NCI-H1930 (cell line): ENCODE results near the gene ZNF385A.

Source experiments
- DNase-seq, 2 experiments: peaks; one replicate each; lab custom pipeline; 2025; lab: John Stamatoyannopoulos, UW

Gene ZNF385A

DNA sequence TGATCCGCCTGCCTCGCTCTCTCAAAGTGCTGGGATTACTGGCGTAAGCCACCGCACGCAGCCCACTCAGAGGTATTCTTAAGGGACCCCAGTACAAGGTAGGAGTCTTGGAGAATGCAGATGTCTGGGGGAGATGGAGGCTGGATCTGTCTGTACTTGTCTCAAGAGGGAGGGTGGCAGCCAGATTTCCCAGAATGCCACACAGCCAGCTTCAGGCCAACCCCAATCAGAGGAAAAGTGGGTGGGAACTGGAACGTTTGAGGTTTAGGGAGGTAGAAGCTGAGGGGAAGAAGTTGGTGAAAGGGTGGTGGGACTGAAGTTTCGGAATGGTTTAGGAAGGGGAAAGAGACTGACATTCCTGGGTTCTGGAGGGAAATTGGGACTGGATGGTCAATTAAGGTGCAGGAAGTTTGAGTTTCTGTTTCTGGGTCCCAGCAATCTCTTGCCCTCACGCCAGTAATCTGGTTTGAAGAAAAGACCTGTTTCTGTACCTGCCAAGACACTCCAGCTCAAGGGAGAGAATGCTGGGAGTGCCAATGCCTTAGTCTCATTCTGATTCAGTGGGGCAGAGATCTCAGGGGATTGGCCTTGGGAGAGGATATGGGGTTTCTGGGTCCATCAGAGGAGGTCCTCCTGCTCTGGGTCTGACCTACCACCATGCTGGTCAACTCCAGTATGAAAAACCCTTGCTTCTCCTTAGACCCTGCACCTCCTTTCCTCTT lies 8.1 kb upstream of the ZNF385A start:
- no peak for DNase-seq

GRCh38 chr12:54390668-54391551 lies 6.4 kb upstream of the ZNF385A start:
- DNase-seq: peak; percentile 70 to 74

- DNase-seq: no peak
Measured at GRCh38 chr12:54390176-54390667, 5.7 kb upstream of the ZNF385A start.

- DNase-seq: no peak
Measured at GRCh38 chr12:54389607-54390175, 5.2 kb upstream of the ZNF385A start.

GRCh38 chr12:54389134-54389508 lies 4.6 kb upstream of the ZNF385A start:
- no peak for DNase-seq

DNA sequence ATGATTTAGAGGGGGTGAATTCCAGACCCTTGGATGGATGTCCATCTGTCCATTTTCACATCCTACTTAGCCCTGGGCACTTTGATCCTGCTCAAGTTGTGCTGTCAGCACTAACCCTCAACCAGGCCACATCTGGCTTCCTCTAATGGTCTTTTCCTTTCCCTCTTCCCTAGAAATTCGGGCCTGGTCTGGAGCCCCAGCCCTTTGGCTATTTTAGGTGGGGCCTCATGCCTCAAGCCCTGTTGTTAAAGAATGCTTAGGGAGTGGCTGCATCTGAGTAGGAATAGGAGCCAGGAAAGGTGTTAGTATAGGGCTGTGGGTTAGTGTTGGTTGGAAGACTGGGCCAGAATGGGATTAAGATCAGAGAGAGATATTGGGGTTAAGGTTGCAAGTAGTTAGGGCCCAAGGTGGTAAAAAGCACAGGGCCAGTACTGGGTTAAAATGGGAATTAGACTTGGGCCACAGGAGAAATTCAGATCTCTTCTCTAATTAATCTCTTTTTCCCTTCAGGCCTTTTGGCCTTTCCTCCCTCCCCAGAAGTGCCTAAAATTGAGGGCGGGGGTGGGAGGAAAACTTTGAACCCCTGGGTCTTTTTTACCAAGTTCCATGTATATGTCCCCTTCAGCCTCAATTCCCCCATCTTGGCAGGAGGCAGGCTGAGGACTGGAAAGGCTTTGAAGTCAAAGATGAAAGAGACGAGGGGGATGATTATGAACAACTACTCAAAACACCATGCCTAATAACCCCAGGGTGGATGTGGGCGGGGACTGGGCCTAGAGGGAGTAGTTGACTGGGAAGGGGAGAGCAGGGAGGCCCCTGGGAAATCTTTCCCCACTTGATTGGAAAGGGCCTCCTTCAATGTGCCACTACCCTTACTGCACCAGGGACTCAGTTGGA lies 4.0 kb upstream of the ZNF385A start:
- no peak for DNase-seq

GRCh38 chr12:54387114-54387467 lies 2.6 kb upstream of the ZNF385A start:
- no peak for DNase-seq

DNA sequence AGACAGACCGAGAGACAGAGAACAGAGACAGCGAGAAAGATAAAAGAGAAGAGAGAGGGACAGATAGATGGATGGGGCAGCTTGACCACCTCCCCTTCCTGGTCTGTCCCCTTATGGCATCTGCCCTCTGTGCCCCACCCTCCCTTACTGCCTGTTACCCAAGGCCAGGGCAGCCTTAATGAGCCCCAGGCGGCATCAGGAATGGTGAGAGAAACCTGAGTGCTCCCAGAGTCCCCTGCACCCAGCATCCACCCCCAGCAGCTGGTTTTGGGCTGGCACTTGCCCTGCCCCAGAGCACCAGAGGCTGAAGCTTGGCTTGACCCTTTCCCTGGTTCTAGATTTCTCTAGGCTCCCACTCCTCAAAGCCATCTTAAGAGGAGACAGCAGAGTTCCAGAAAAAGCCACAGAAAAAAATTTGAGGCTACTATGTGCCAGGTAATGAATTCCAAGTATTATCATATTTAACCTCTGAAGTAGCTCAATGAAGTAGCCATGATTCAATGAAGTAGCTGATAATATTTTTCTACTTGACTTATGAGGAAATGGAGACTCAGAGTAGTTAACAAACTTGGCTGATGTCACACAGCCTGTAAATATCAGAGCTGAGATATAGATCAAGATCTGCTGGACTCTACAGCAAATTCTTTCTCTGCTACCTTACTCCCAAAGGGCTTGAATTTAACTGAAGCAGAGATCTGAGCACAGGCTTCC lies 2.0 kb upstream of the ZNF385A start:
- no peak for DNase-seq

- no peak for DNase-seq
Measured at GRCh38 chr12:54385251-54385914, 850 bp upstream of the ZNF385A start.

GRCh38 chr12:54383041-54383609 lies 1.4 kb downstream of the ZNF385A start:
- DNase-seq: no peak

DNA sequence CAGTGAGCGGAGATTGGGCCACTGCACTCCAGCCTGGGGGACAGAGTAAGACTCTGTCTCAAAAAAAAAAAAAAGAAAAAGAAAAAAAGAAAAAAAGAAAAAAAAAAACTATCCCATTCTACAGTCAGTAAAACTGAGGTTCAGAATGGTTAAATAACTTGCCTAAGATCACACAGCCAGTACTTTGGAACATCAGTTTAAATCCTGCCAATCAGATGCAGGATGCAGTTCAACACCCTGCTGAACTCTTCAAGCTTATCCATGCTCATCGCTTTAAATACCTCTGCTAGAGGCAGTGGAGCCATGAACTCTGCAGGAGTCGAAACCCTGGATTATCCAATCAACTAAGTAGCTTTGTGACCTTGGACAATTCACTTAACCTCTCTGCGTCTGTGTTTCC lies 3.4 kb downstream of the ZNF385A start:
- no peak for DNase-seq

DNA sequence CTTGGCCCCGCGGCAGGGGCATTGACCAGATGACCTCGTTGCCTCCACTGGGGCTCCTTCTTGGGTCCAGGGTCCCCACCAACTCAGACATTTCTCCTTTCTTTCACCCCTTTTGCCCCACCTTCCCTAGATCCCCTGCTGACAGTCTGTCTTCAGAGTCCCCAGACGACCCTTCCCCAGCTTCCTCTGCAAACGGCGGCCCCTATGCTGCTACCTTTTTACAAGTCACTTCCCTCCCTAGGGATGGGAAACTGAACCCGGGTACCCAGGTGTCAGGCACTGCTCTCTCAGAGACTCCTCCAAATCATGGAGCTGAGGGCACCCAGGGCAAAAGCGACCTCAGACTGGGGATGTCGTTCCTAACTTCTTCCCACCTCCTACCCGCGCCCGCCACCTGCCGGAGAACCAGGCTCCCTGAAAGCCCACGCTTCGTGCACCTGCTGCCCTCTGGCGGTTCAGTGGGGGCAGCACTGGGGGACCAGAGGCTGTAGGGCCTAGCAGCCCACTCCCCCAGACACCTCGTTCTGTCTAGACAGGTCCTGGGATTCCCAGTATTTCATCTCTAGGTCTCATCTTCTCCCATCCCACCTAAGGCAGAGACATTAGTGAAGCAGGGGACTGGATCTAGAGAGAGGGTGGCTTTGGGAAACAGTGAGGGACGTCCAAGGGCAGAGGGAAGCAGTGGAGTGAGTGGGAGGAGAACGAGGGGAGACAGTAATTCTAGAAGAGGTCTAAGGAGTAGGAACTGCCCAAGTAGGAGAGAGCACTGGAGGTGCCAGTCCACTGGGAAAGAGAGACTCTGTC lies 4.9 kb downstream of the ZNF385A start:
- peak; percentile 83 to 89 for DNase-seq

DNA sequence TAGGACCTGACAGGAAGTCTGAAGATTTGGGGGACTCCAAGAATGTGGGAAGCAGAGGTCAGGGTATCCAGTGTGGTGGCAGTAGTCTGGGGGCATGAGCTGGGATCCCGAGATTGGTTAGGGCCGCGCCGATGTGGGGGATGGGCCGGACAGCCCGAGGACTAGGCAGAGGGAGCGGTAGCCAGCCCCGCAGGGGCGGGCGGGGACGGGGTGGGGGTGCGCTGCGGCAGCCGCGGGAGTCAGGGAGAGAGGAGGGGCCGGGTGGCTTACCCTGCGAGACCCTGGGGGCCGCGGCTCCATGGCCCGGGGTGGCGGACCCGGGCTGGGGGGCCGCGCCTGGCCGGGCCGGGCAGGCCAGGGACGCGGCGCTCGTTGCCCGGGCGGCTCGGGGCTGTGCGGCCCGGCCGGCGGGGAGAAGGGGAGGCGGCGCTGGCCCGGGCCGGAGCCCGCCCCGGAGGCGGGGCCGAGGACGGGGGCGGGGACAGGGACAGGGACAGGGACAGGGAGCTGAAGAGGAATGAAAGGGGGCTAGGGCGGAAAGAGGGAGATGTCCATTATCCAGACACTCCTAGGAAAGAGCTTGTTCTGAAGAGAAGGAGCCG lies 5.6 kb downstream of the ZNF385A start:
- peak in 1 of 2 experiments; percentile 21 for DNase-seq

DNA sequence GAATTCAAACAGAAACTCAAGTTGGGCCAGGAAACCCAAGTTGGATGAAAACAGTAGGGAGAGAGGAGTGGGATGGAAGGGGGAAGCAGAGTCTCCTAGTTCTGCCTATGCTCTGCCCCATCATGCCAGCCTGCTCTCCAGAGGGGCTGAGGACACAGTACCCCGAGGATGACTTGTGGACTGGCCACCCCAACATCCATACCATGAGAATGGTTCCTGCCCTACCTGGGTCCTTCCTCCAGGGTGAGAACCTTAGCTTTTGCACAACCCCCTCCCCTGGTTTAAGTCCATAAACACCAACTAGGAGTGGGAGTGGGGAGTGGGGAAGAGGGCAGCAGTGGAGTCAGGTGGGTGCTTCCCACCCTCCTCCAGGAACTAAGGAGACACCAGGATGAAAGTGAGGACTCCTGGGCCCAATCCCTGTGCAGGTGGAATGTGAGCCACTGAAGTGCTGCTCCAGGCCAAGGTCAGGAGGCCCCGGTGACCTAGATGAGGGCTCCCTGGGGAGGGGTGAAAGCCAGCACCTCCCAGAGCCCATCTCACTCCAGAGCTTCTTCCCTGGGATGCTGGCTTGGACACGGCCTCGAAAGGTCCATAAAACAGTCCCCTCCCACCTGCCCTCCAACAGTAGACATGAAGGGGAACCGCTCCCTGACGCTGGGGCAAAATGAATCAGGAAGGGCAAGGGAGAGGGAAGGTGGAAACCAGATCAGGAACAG lies 6.6 kb downstream of the ZNF385A start:
- DNase-seq: no peak

DNA sequence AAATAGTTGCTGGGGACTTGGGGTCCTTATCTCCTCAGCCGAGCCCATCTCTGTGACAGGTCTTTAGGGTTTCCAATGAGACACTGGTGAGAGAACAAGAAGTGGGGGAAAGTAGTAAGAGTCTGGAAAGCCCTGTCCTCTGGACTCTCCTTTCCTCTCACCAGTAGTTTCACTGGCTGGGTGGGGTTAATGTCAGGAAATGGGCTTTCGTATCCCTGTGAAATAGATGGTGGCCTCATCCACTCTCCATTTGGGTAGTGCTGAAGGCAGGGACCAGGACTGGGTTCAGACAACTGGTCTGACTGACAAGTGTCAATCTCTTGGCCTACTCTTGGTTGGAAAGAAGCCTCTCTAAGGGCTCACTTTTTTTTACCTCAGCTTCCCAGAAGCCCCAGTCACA lies 7.5 kb downstream of the ZNF385A start:
- no peak for DNase-seq

GRCh38 chr12:54376596-54376995 lies 7.9 kb downstream of the ZNF385A start:
- no peak for DNase-seq

- DNase-seq: no peak
Measured at GRCh38 chr12:54375259-54375579, 9.3 kb downstream of the ZNF385A start.

DNA sequence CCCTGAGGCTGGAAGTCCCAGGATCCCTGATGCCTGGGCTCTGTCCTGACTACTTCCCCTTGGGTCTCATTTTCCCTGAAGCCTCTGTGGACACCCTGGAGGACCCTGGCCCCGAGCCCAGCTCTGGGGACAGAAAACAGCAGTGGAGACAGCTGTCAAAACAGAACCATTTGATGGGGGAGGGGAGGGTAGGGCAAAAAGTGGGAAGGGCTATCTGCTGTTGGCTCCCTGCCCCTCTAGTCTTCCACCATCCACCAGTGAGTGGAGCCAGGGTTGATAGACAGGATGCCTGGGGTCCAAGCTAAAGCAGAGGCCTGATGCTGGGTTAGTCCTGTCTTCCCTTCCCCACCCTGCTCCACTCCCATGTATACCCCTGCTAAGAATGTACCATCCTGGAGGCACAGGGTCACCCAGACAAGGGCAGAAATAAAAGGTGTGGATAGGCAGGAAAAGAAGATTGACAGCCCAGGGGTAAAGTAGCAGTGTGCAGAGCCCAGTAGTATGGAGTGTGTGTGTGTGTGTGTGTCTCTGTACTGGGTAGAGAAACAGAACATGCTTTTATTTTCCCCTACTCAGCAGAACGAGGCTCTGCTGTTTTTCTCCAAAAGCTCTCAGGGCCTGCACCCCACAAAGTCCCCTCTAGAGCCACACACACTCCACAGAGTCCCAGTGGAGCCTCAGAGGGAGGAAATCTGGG lies 9.8 kb downstream of the ZNF385A start:
- DNase-seq: no peak
